CD14-positive monocyte (primary cell): ENCODE measurements around the gene TOGARAM1. TPM values are rescaled to one million over a fixed set of nuclear protein-coding genes. Genes with fewer than 3 reads are reported as not detected.

Experiments used
- DNase-seq, 3 donors: peaks; one replicate each; pipeline ENCODE4 v3.0.0-alpha.2; 2011 to 2022
- H2AFZ ChIP-seq: 2 replicates; pipeline ENCODE4 v1.6.0; 2012; ENCODE audit warnings: mild to moderate bottlenecking, low read depth, low read length, inconsistent platforms; ENCODE audit not compliant: insufficient read depth, poor library complexity, severe bottlenecking
- H3K27ac ChIP-seq, 2 donors: 1 replicate in 1 of 2; 2 replicates in 1 of 2; pipeline ENCODE4 v1.5.1; 2012 to 2013; ENCODE audit warnings: low read length in 2 of 2, control low read depth in 1 of 2, inconsistent platforms in 1 of 2, low read depth in 1 of 2, mild to moderate bottlenecking in 1 of 2
- H3K27me3 ChIP-seq, 2 donors: one replicate each; pipeline versions ENCODE4 v1.6.0 to v1.6.1; 2011 to 2013; ENCODE audit warnings: low read length in 2 of 2; ENCODE audit not compliant: control insufficient read depth in 2 of 2, insufficient read depth in 2 of 2
- H3K36me3 ChIP-seq, 2 donors: replicated peaks in 1 of 2; 1 replicate in 1 of 2; 2 replicates in 1 of 2; pipeline versions ENCODE4 v1.5.1 to v1.6.1; 2012 to 2013; ENCODE audit warnings: low read length in 2 of 2, control low read depth in 1 of 2, inconsistent platforms in 1 of 2, mild to moderate bottlenecking in 1 of 2; ENCODE audit not compliant: insufficient read depth in 2 of 2, control insufficient read depth in 1 of 2
- H3K4me1 ChIP-seq, 2 donors: 1 replicate in 1 of 2; 2 replicates in 1 of 2; pipeline versions ENCODE4 v1.5.1 to v1.6.1; 2012 to 2013; ENCODE audit warnings: low read length in 2 of 2, control low read depth in 1 of 2, inconsistent platforms in 1 of 2, mild to moderate bottlenecking in 1 of 2, moderate library complexity in 1 of 2; ENCODE audit not compliant: insufficient read depth in 2 of 2, control insufficient read depth in 1 of 2
- H3K4me2 ChIP-seq: replicated peaks from 2 replicates; pipeline ENCODE3; 2012; ENCODE audit warnings: low read length, moderate library complexity, mild to moderate bottlenecking; ENCODE audit not compliant: poor library complexity, severe bottlenecking; ENCODE audit errors: extremely low read depth
- H3K4me3 ChIP-seq, 3 experiments: fragments of 200-600 bp in 1 of 3; sonication (generic) in 1 of 3; replicated peaks in 1 of 3; 1 replicate in 2 of 3; 2 replicates in 1 of 3; pipeline ENCODE4 v1.5.1; 2011 to 2013; ENCODE audit warnings: low read length in 3 of 3, mild to moderate bottlenecking in 3 of 3, control low read depth in 2 of 3, low read depth in 2 of 3, inconsistent platforms in 1 of 3, moderate library complexity in 1 of 3
- H3K79me2 ChIP-seq: 2 replicates; pipeline ENCODE4 v1.6.0; 2012; ENCODE audit warnings: mild to moderate bottlenecking, control low read depth, inconsistent platforms, low read length, moderate library complexity; ENCODE audit not compliant: insufficient read depth
- H3K9ac ChIP-seq: 2 replicates; pipeline ENCODE4 v1.6.0; 2017; ENCODE audit warnings: low read length, mild to moderate bottlenecking; ENCODE audit not compliant: insufficient read depth, poor library complexity, severe bottlenecking
- H3K9me3 ChIP-seq, 2 donors: replicated peaks in 1 of 2; 1 replicate in 1 of 2; 2 replicates in 1 of 2; pipeline versions ENCODE4 v1.5.1 to v1.6.1; 2012 to 2013; ENCODE audit warnings: low read length in 2 of 2, control low read depth in 1 of 2; ENCODE audit not compliant: control insufficient read depth in 1 of 2, insufficient read depth in 1 of 2
- H4K20me1 ChIP-seq: 2 replicates; pipeline ENCODE4 v1.6.0; 2012; ENCODE audit warnings: mild to moderate bottlenecking, low read length, control low read depth, moderate library complexity; ENCODE audit not compliant: insufficient read depth
- H3K27ac Mint-ChIP-seq, 7 donors: one replicate each; pipeline ENCODE4 v1.8.0; 2020; ENCODE audit warnings: mild to moderate bottlenecking in 7 of 7, mixed read lengths in 7 of 7, moderate library complexity in 6 of 7, inconsistent platforms in 2 of 7
- H3K27me3 Mint-ChIP-seq, 3 donors: one replicate each; pipeline ENCODE4 v1.8.0; 2021 to 2022; ENCODE audit warnings: low read depth in 3 of 3, mild to moderate bottlenecking in 3 of 3, mixed read lengths in 3 of 3, moderate library complexity in 3 of 3, inconsistent platforms in 1 of 3
- H3K36me3 Mint-ChIP-seq, 2 donors: one replicate each; pipeline ENCODE4 v1.8.0; 2020; ENCODE audit warnings: mixed read lengths in 2 of 2, inconsistent platforms in 1 of 2, mild to moderate bottlenecking in 1 of 2
- H3K4me1 Mint-ChIP-seq: one replicate; pipeline ENCODE4 v1.8.0; 2020; ENCODE audit warnings: mild to moderate bottlenecking, mixed read lengths
- H3K4me3 Mint-ChIP-seq, 2 donors: one replicate each; pipeline ENCODE4 v1.8.0; 2020; ENCODE audit warnings: mild to moderate bottlenecking in 2 of 2, mixed read lengths in 2 of 2, moderate library complexity in 1 of 2
- H3K9me3 Mint-ChIP-seq, 7 donors: one replicate each; pipeline ENCODE4 v1.8.0; 2020 to 2022; ENCODE audit warnings: mixed read lengths in 7 of 7, mild to moderate bottlenecking in 6 of 7, moderate library complexity in 6 of 7, inconsistent platforms in 2 of 7
- WGBS: methylation state at CpG from one replicate; pipeline ENCODE4 v1.1.5; 2013; ENCODE audit warnings: missing lambda C conversion rate; ENCODE audit not compliant: insufficient coverage; 5-methylcytosine and 5-hydroxymethylcytosine counted together
- intact Hi-C, 2 donors: fragments of 100-400 bp; cut with micrococcal nuclease; formaldehyde crosslinking; loops; one replicate each; pipeline versions ENCODE4 v1.15.0 to v1.15.1; 2023
- polyA plus RNA-seq, 3 donors: library from polyadenylated mRNA; depleted of rRNA in 1 of 3; unstranded in 2 of 3; stranded (reverse) in 1 of 3; fragments of 300-500 nt in 2 of 3; fragments of >200 nt in 1 of 3; fragmentation: Illumina TruSeq in 2 of 3; gene quantifications; 1 replicate in 2 of 3; 2 replicates in 1 of 3; pipeline ENCODE4 v1.2.3, GENCODE V29; 2012 to 2021
- TF ChIP-seq, protein P1 (sequence below): fragments of 200-600 bp; IDR thresholded peaks from one replicate; pipeline ENCODE4 v1.8.0; 2022; ENCODE audit warnings: antibody characterized with exemption, mild to moderate bottlenecking

The TOGARAM1 gene
- polyA plus RNA-seq, 3 donors = 2.6 to 3.8 (median 3.4) TPM

DNA sequence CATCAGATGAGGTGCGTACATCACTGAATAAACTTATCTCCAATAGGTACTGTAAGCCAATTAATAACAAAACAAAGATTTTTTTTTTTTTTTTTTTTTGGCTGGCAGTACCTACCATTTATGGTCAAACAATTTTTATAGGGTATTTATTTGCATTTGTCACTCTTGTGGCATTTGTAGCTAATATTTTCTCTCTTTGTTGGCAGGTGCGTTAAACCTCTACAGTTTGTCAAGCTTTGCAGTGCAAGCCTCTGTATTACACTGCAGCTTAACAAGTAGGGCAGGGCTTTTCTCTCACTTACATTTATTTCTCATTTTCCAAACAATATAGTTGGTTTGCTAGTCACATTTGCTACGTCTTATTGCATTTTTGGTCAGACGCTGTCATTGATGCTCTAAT is 134.2 kb downstream of the TOGARAM1 start:
- Mint-ChIP-seq H3K9me3 (no peaks in the 10 kb centered on the region), H3K4me1 (no peaks in the 10 kb centered on the region), H3K27me3 (no peaks in the 10 kb centered on the region), H3K4me3 (no peak overlapping the region), H3K27ac (no peak overlapping the region), H3K36me3 (peaks cover 55 to 67% of the 10 kb centered on the region in 2 donors)
- no peaks in the 10 kb centered on the region for H3K4me1 ChIP-seq
- no peak overlapping the region for H3K4me3 ChIP-seq
- H2AFZ ChIP-seq = no peak overlapping the region
- DNase-seq = no peak
- TF ChIP-seq, protein P1, sequence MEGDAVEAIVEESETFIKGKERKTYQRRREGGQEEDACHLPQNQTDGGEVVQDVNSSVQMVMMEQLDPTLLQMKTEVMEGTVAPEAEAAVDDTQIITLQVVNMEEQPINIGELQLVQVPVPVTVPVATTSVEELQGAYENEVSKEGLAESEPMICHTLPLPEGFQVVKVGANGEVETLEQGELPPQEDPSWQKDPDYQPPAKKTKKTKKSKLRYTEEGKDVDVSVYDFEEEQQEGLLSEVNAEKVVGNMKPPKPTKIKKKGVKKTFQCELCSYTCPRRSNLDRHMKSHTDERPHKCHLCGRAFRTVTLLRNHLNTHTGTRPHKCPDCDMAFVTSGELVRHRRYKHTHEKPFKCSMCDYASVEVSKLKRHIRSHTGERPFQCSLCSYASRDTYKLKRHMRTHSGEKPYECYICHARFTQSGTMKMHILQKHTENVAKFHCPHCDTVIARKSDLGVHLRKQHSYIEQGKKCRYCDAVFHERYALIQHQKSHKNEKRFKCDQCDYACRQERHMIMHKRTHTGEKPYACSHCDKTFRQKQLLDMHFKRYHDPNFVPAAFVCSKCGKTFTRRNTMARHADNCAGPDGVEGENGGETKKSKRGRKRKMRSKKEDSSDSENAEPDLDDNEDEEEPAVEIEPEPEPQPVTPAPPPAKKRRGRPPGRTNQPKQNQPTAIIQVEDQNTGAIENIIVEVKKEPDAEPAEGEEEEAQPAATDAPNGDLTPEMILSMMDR = no peak
- no peaks in the 10 kb centered on the region for H3K27me3 ChIP-seq
- peaks cover 52 to 71% of the 10 kb centered on the region in 2 donors for H3K36me3 ChIP-seq
- H3K9me3 ChIP-seq = no peaks in the 10 kb centered on the region
- H3K4me2 ChIP-seq = no peak overlapping the region
- peaks cover 8% of the 10 kb centered on the region for H4K20me1 ChIP-seq
- 100% methylated on average over 2 of the region's 4 CpGs for WGBS
- H3K9ac ChIP-seq = no peak overlapping the region
- H3K27ac ChIP-seq = no peak overlapping the region
- peaks cover 35% of the 10 kb centered on the region for H3K79me2 ChIP-seq
- intact Hi-C loops = no loop called here

DNA sequence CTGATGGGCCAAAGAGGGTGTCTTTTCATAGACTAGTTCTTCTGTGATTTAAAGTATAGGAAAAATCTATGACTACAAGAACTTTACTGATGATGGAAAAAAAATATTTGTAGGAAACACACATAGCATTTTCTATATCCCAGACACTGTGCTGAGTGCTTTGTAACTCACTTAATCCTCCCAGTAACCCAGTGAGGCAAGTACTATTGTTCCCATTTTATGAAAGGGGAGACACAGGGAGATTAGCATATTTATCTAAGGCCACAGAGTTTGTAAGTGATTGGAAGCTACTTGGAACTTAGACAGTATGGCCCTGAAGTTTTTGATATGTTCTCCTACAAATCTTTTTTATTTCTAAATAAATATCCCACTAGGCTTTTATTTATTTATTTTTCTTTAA is 141.8 kb downstream of the TOGARAM1 start:
- no peaks in the 10 kb centered on the region for H3K27me3 ChIP-seq
- DNase-seq = no peak
- H2AFZ ChIP-seq = no peak overlapping the region
- no peaks in the 10 kb centered on the region for H3K4me1 Mint-ChIP-seq
- no peaks in the 10 kb centered on the region for H3K9me3 Mint-ChIP-seq
- H3K36me3 Mint-ChIP-seq = peaks cover 66 to 81% of the 10 kb centered on the region in 2 donors
- H3K27ac ChIP-seq = no peak overlapping the region
- no peaks in the 10 kb centered on the region for H3K9me3 ChIP-seq
- H3K4me1 ChIP-seq = no peaks in the 10 kb centered on the region
- TF ChIP-seq, protein P1 = no peak
- H3K9ac ChIP-seq = no peak overlapping the region
- H3K27me3 Mint-ChIP-seq = peaks cover 0 to 1% (median 0%) of the 10 kb centered on the region in 3 donors
- no peak overlapping the region for H3K4me3 Mint-ChIP-seq
- no peaks in the 10 kb centered on the region for H3K79me2 ChIP-seq
- intact Hi-C loops = no loop called here
- H3K4me2 ChIP-seq = no peak overlapping the region
- peaks cover 74 to 97% of the 10 kb centered on the region in 2 donors for H3K36me3 ChIP-seq
- no peak overlapping the region for H3K27ac Mint-ChIP-seq
- H4K20me1 ChIP-seq = no peaks in the 10 kb centered on the region
- H3K4me3 ChIP-seq = no peak overlapping the region
